DOHH2 (cell line): ENCODE results near the gene TMEM127.

Source experiments
- H3F3A ChIP-seq: fragments of 200-600 bp; sonication (generic), shearing (Covaris generic); 2 replicates; pipeline ENCODE4 v1.6.0; 2016; ENCODE audit warnings: antibody characterized with exemption, mild to moderate bottlenecking; ENCODE audit not compliant: control insufficient read depth, insufficient read depth
- H3K27ac ChIP-seq: fragments of 200-600 bp; sonication (generic); 2 replicates; pipeline ENCODE4 v1.5.1; 2014; ENCODE audit warnings: low read depth, mild to moderate bottlenecking, low read length, moderate library complexity
- H3K27me3 ChIP-seq: fragments of 200-600 bp; sonication (generic); 2 replicates; pipeline ENCODE4 v1.6.1; 2014; ENCODE audit warnings: mild to moderate bottlenecking, low read length, mixed read lengths; ENCODE audit not compliant: control insufficient read depth
- H3K36me3 ChIP-seq: fragments of 200-600 bp; sonication (generic); 2 replicates; pipeline ENCODE4 v1.6.1; 2014; ENCODE audit warnings: mild to moderate bottlenecking, low read length, moderate library complexity, mixed read lengths; ENCODE audit not compliant: control insufficient read depth
- H3K4me1 ChIP-seq: fragments of 200-600 bp; sonication (generic); 2 replicates; pipeline ENCODE4 v1.6.1; 2014; ENCODE audit warnings: mild to moderate bottlenecking, low read length, mixed read lengths; ENCODE audit not compliant: control insufficient read depth
- H3K4me2 ChIP-seq: fragments of 200-600 bp; sonication (generic); 2 replicates; pipeline ENCODE4 v1.6.0; 2014; ENCODE audit warnings: mild to moderate bottlenecking, low read length, moderate library complexity
- H3K4me3 ChIP-seq: fragments of 200-600 bp; sonication (generic); 2 replicates; pipeline ENCODE4 v1.5.1; 2014; ENCODE audit warnings: mild to moderate bottlenecking, low read length, mixed read lengths
- H3K79me2 ChIP-seq: fragments of 200-600 bp; sonication (generic); 2 replicates; pipeline ENCODE4 v1.6.1; 2014; ENCODE audit warnings: mild to moderate bottlenecking, low read length, mixed read lengths; ENCODE audit not compliant: control insufficient read depth
- H3K9me2 ChIP-seq: fragments of 200-600 bp; sonication (generic); replicated peaks from 2 replicates; pipeline ENCODE4 v1.6.1; 2014; ENCODE audit warnings: mild to moderate bottlenecking, low read length, mixed read lengths; ENCODE audit not compliant: control insufficient read depth
- H3K9me3 ChIP-seq: fragments of 200-600 bp; sonication (generic); 2 replicates; pipeline ENCODE4 v1.6.1; 2014; ENCODE audit warnings: antibody characterized with exemption, low read length, mixed read lengths; ENCODE audit not compliant: control insufficient read depth, insufficient read depth
- H4K20me1 ChIP-seq: fragments of 200-600 bp; sonication (generic); 2 replicates; pipeline ENCODE4 v1.6.0; 2014; ENCODE audit warnings: low read depth, mild to moderate bottlenecking, antibody characterized with exemption, low read length, moderate library complexity; ENCODE audit not compliant: control insufficient read depth, insufficient read depth
- CTCF ChIP-seq: fragments of 200-600 bp; sonication (generic); IDR thresholded peaks from one replicate; pipeline ENCODE4 v1.5.1; 2014; ENCODE audit warnings: antibody characterized with exemption, mild to moderate bottlenecking, low read depth, low read length; ENCODE audit not compliant: poor library complexity, severe bottlenecking
- EZH2phosphoT487 ChIP-seq: fragments of 200-600 bp; sonication (generic); IDR thresholded peaks from 2 replicates; pipeline ENCODE4 v1.6.1; 2017; ENCODE audit warnings: borderline replicate concordance, mild to moderate bottlenecking, antibody characterized with exemption, low read length, moderate library complexity, mixed read lengths

Gene TMEM127

GRCh38 chr2:96306370-96306769 is 40.6 kb upstream of the TMEM127 start:
- Histone ChIP-seq H4K20me1 (0 out of 2 replicates have a peak, but pooled peaks cover 3% of the 10 kb centered on the region), H3K27me3 (no peaks in the 10 kb centered on the region), H3K9me2 (no peaks in the 10 kb centered on the region), H3K79me2 (peaks cover 55% of the 10 kb centered on the region), H3K9me3 (no peaks in the 10 kb centered on the region), H3K4me3 (peak overlapping the region; percentile 90), H3F3A (peaks cover 9% of the 10 kb centered on the region), H3K4me1 (peaks cover 31% of the 10 kb centered on the region), H3K4me2 (peak overlapping the region; percentile 90), H3K36me3 (peaks cover 51% of the 10 kb centered on the region), H3K27ac (peak overlapping the region; percentile 74)
- TF ChIP-seq EZH2phosphoT487: no peak
- TF ChIP-seq CTCF: no peak

GRCh38 chr2:96305979-96306308 is 40.1 kb upstream of the TMEM127 start:
- Histone ChIP-seq H3K4me2 (peak overlapping the region; percentile 90), H3F3A (peaks cover 9% of the 10 kb centered on the region), H4K20me1 (0 out of 2 replicates have a peak, but pooled peaks cover 3% of the 10 kb centered on the region), H3K79me2 (peaks cover 60% of the 10 kb centered on the region), H3K4me1 (peaks cover 31% of the 10 kb centered on the region), H3K4me3 (peak overlapping the region; percentile 90), H3K9me3 (no peaks in the 10 kb centered on the region), H3K9me2 (no peaks in the 10 kb centered on the region), H3K27ac (peak overlapping the region; percentile 74), H3K36me3 (peaks cover 55% of the 10 kb centered on the region), H3K27me3 (no peaks in the 10 kb centered on the region)
- no peak for TF ChIP-seq CTCF
- no peak for TF ChIP-seq EZH2phosphoT487

- Histone ChIP-seq H3K4me3 (peak within 1 kb of the TSS; percentile 90), H3K27me3 (no peaks in the 10 kb centered on the region), H3K27ac (peak within 1 kb of the TSS; percentile 74), H3K4me2 (peak within 1 kb of the TSS; percentile 90), H3K36me3 (peaks cover 59% of the 10 kb centered on the region), H3K9me2 (no peaks in the 10 kb centered on the region), H3K9me3 (no peaks in the 10 kb centered on the region), H3K79me2 (peaks cover 62% of the 10 kb centered on the region), H3F3A (peaks cover 9% of the 10 kb centered on the region), H4K20me1 (0 out of 2 replicates have a peak, but pooled peaks cover 3% of the 10 kb centered on the region), H3K4me1 (peaks cover 31% of the 10 kb centered on the region)
- TF ChIP-seq EZH2phosphoT487: no peak
- no peak for TF ChIP-seq CTCF
Measured at GRCh38 chr2:96305091-96305978, 39.5 kb upstream of the TMEM127 start, which contains the start of gene SNRNP200. Gene SNRNP200 (minus strand): TSS chr2:96305546. CDS start chr2:96305437, 109 bp downstream.
